Caco-2 (cell line): ENCODE results near the gene UTS2R. TPM values are rescaled to one million over a fixed set of nuclear protein-coding genes. Genes with fewer than 3 reads are reported as not detected.

Experiments used
- BruUV-seq: library from RNA; stranded (reverse); fragments of 400-500 nt; replicated peaks from 2 replicates; lab custom pipeline; 2021; lab: Mats Ljungman, UMichigan
- CTCF ChIA-PET: fragments of 300-600 bp; sonication (Branson Sonifier 250); formaldehyde crosslinking; loops from one replicate; lab custom pipeline; 2022; ENCODE audit warnings: antibody characterized with exemption; lab: Charles Lee
- POLR2A ChIA-PET: fragments of 300-600 bp; sonication (Branson Sonifier 250); formaldehyde crosslinking; loops from one replicate; lab custom pipeline; 2022; ENCODE audit warnings: antibody characterized with exemption; lab: Charles Lee
- DNase-seq, 2 experiments: peaks; one replicate each; pipeline versions ENCODE4 v3.0.0 to v3.0.0-alpha.2; 2020 to 2022
- H3K27me3 ChIP-seq: replicated peaks from 2 replicates; pipeline ENCODE4 v1.6.0; 2011; ENCODE audit warnings: low read length; ENCODE audit not compliant: control insufficient read depth, insufficient read depth
- H3K36me3 ChIP-seq: 2 replicates; pipeline ENCODE4 v1.5.1; 2011; ENCODE audit warnings: low read length; ENCODE audit not compliant: control insufficient read depth, insufficient read depth
- H3K4me1 ChIP-seq: fragments of 250-450 bp; sonication (Bioruptor Pico); 2 replicates; pipeline ENCODE4 v1.5.1; 2020; ENCODE audit warnings: mild to moderate bottlenecking
- H3K4me3 ChIP-seq: 2 replicates; pipeline ENCODE4 v1.5.1; 2011; ENCODE audit warnings: low read depth, mild to moderate bottlenecking, control low read depth, low read length
- H3K9me3 ChIP-seq: fragments of 250-450 bp; sonication (Bioruptor Pico); 2 replicates; pipeline ENCODE4 v1.5.1; 2020; ENCODE audit warnings: mild to moderate bottlenecking, moderate library complexity
- H3K27ac Mint-ChIP-seq: one replicate; pipeline ENCODE4 v1.8.0; 2022; ENCODE audit warnings: mixed read lengths; ENCODE audit not compliant: unreplicated experiment
- H3K27me3 Mint-ChIP-seq: one replicate; pipeline ENCODE4 v1.8.0; 2022; ENCODE audit warnings: mixed read lengths; ENCODE audit not compliant: insufficient read depth, unreplicated experiment
- H3K36me3 Mint-ChIP-seq: one replicate; pipeline ENCODE4 v1.8.0; 2022; ENCODE audit warnings: mild to moderate bottlenecking, mixed read lengths; ENCODE audit not compliant: insufficient read depth, unreplicated experiment
- H3K4me1 Mint-ChIP-seq: one replicate; pipeline ENCODE4 v1.8.0; 2022; ENCODE audit warnings: low read depth, mixed read lengths; ENCODE audit not compliant: unreplicated experiment
- H3K4me3 Mint-ChIP-seq: one replicate; pipeline ENCODE4 v1.8.0; 2022; ENCODE audit warnings: mild to moderate bottlenecking, moderate library complexity, mixed read lengths; ENCODE audit not compliant: unreplicated experiment
- H3K9me3 Mint-ChIP-seq: one replicate; pipeline ENCODE4 v1.8.0; 2022; ENCODE audit warnings: mixed read lengths; ENCODE audit not compliant: unreplicated experiment
- intact Hi-C: fragments of 100-400 bp; cut with micrococcal nuclease; formaldehyde crosslinking; loops from one replicate; pipeline ENCODE4 v1.10.0; 2022; ENCODE audit not compliant: unreplicated experiment
- total RNA-seq: library from RNA; stranded (reverse); gene quantifications from 2 replicates; pipeline ENCODE4 v1.2.3, GENCODE V29; 2022
- TF ChIP-seq, protein P1 (sequence below), 2 experiments: fragments of 200-600 bp in 1 of 2; IDR thresholded peaks; 1 replicate in 1 of 2; 2 replicates in 1 of 2; pipeline versions ENCODE4 v1.5.1 to v1.8.0; 2011 to 2022; ENCODE audit warnings: antibody characterized with exemption in 1 of 2, control low read depth in 1 of 2, inconsistent platforms in 1 of 2, low read depth in 1 of 2, low read length in 1 of 2, mild to moderate bottlenecking in 1 of 2, moderate library complexity in 1 of 2; ENCODE audit not compliant: insufficient read depth in 1 of 2, severe bottlenecking in 1 of 2, unreplicated experiment in 1 of 2

Gene UTS2R
- total RNA-seq, 1 experiment from 2014 or later: 0.66 TPM

DNA sequence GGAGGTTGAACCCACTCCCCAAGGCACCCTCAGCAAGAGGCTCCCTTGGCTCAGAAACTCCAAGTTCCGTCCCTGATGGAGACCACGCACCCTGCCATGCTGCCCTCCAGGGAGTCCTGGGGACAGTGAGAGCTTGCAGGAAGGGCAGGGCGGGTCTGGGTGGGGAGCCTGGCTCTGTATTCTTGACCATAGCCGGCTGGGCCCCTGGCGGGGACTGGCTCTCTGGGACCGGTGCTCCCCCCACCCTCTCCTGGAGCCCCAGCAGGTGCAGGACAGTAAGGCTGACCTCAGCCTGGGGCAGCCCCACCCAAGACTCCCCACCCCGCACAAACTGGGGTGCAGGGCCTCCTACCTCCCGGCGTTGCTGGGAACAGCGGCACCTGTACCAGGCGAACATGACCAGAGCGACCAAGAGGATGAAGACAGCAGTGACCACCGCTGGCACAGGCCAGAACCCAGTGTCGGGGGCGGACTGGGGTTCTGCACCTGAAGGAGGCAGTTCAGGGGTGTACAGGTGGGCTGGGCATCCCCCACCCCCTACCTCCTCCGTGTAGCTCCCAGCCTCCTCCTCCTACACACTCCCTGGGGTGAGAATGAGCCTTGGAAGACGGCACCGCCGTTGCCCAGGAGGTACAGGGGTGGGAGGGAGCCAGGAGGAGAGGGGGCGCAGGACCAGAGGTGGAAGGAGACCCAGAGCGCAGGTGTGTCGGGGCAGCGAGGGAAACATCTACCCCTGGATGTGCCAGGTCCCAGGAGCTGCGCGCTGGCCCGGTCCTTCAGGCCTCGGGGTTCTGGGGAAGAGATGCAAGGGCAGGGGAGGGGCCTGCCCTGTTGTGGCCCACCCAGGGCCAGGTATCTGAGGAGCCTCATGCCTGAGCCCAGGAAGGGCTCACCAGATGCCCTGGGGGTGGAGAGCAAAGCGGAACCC lies 48.8 kb upstream of the UTS2R start:
- no TSS peak for BruUV-seq
- peaks cover 5% of the 10 kb centered on the region for H3K36me3 Mint-ChIP-seq
- no peaks in the 10 kb centered on the region for H3K4me1 Mint-ChIP-seq
- Histone ChIP-seq H3K27me3 (no peaks in the 10 kb centered on the region), H3K9me3 (no peaks in the 10 kb centered on the region), H3K4me1 (peaks cover 17% of the 10 kb centered on the region), H3K36me3 (no peaks in the 10 kb centered on the region), H3K4me3 (no peak overlapping the region)
- no peaks in the 10 kb centered on the region for H3K9me3 Mint-ChIP-seq
- no peak for DNase-seq
- no peak overlapping the region for H3K4me3 Mint-ChIP-seq
- CTCF ChIA-PET: interaction anchor here (0.6 to 1.2 kb wide), 3 partner anchors 18 to 86 kb away, joined by 5 to 7 read pairs (median 6); no protein-coding TSS in a partner anchor
- H3K27me3 Mint-ChIP-seq: no peaks in the 10 kb centered on the region
- intact Hi-C loops: no loop called here
- TF ChIP-seq, protein P1, sequence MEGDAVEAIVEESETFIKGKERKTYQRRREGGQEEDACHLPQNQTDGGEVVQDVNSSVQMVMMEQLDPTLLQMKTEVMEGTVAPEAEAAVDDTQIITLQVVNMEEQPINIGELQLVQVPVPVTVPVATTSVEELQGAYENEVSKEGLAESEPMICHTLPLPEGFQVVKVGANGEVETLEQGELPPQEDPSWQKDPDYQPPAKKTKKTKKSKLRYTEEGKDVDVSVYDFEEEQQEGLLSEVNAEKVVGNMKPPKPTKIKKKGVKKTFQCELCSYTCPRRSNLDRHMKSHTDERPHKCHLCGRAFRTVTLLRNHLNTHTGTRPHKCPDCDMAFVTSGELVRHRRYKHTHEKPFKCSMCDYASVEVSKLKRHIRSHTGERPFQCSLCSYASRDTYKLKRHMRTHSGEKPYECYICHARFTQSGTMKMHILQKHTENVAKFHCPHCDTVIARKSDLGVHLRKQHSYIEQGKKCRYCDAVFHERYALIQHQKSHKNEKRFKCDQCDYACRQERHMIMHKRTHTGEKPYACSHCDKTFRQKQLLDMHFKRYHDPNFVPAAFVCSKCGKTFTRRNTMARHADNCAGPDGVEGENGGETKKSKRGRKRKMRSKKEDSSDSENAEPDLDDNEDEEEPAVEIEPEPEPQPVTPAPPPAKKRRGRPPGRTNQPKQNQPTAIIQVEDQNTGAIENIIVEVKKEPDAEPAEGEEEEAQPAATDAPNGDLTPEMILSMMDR (IDR thresholded peaks at IDR 0.05; ENCODE audit: insufficient read depth in 1 of 2, low read depth in 1 of 2, low read length in 1 of 2, severe bottlenecking in 1 of 2, unreplicated experiment in 1 of 2): no peak
- POLR2A ChIA-PET: no interaction called here
- no peak overlapping the region for H3K27ac Mint-ChIP-seq

- ChIA-PET CTCF (interaction anchor here (0.6 to 1.2 kb wide), 3 partner anchors 19 to 87 kb away, joined by 5 to 7 read pairs (median 6); no protein-coding TSS in a partner anchor), POLR2A (no interaction called here)
- no peaks in the 10 kb centered on the region for H3K4me1 Mint-ChIP-seq
- H3K27me3 Mint-ChIP-seq: no peaks in the 10 kb centered on the region
- no peaks in the 10 kb centered on the region for H3K9me3 ChIP-seq
- H3K27ac Mint-ChIP-seq: no peak overlapping the region
- no peak for DNase-seq
- TF ChIP-seq, protein P1 (IDR thresholded peaks at IDR 0.05; ENCODE audit: insufficient read depth in 1 of 2, low read depth in 1 of 2, low read length in 1 of 2, severe bottlenecking in 1 of 2, unreplicated experiment in 1 of 2): no peak
- BruUV-seq: no TSS peak
- intact Hi-C loops: no loop called here
- no peaks in the 10 kb centered on the region for H3K27me3 ChIP-seq
- peaks cover 5% of the 10 kb centered on the region for H3K36me3 Mint-ChIP-seq
- H3K4me1 ChIP-seq: peaks cover 25% of the 10 kb centered on the region
- H3K36me3 ChIP-seq: no peaks in the 10 kb centered on the region
- H3K4me3 ChIP-seq: no peak overlapping the region
- H3K9me3 Mint-ChIP-seq: no peaks in the 10 kb centered on the region
- H3K4me3 Mint-ChIP-seq: no peak overlapping the region
These were observed 47.9 kb upstream of the UTS2R start for GRCh38 chr17:82323514-82324234.

DNA sequence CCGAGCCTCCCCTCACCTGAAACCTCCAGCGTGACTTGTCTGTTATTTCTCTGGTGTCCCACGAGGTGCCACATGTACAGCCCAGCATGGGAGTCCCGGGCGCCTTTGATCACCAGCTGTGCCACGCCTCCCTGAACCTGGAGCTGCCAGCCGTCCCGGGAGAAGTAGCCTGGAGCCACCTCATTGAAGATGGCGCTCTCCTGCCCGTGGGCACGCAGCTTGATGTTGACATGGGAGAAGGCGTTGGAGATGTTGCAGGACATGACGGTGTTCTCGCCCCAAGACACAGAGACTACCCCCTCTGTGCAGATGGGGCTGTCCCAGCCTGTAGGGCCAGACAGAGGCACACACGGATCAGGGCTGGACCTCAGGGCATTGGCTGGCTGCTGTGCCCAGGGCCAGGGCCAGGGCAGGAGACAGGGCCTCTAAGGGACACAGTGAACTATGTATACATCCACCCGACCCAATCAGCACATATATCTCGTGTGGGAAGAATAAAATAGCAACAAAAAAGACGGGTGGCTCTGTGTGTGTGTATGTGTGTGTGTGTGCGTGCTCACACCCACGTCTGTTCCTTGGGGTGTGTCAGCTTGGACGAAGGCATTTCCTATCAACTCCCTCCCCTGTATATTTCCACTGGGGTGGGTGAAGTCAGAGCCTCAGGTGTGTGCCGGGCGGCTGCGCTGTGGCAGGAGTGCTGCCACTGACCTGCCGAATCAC lies 46.8 kb upstream of the UTS2R start:
- H3K36me3 ChIP-seq: no peaks in the 10 kb centered on the region
- Mint-ChIP-seq H3K27ac (no peak overlapping the region), H3K4me1 (no peaks in the 10 kb centered on the region), H3K4me3 (no peak overlapping the region), H3K27me3 (no peaks in the 10 kb centered on the region), H3K9me3 (no peaks in the 10 kb centered on the region), H3K36me3 (peaks cover 5% of the 10 kb centered on the region)
- H3K27me3 ChIP-seq: no peaks in the 10 kb centered on the region
- no peak for DNase-seq
- ChIA-PET CTCF (no interaction called here), POLR2A (interaction anchor here (0.6 kb wide), 1 partner anchor 32 kb away, joined by 4 read pairs; no protein-coding TSS in a partner anchor)
- no peaks in the 10 kb centered on the region for H3K9me3 ChIP-seq
- no TSS peak for BruUV-seq
- H3K4me3 ChIP-seq: no peak overlapping the region
- intact Hi-C loops: no loop called here
- peaks cover 32% of the 10 kb centered on the region for H3K4me1 ChIP-seq
- TF ChIP-seq, protein P1 (IDR thresholded peaks at IDR 0.05; ENCODE audit: insufficient read depth in 1 of 2, low read depth in 1 of 2, low read length in 1 of 2, severe bottlenecking in 1 of 2, unreplicated experiment in 1 of 2): no peak
